Measurements from ENCODE around the gene RARRES2.
A peak's percentile ranks its signal among the peaks of the same experiment; 100 is the strongest.

- TF ChIP-seq, protein P1, sequence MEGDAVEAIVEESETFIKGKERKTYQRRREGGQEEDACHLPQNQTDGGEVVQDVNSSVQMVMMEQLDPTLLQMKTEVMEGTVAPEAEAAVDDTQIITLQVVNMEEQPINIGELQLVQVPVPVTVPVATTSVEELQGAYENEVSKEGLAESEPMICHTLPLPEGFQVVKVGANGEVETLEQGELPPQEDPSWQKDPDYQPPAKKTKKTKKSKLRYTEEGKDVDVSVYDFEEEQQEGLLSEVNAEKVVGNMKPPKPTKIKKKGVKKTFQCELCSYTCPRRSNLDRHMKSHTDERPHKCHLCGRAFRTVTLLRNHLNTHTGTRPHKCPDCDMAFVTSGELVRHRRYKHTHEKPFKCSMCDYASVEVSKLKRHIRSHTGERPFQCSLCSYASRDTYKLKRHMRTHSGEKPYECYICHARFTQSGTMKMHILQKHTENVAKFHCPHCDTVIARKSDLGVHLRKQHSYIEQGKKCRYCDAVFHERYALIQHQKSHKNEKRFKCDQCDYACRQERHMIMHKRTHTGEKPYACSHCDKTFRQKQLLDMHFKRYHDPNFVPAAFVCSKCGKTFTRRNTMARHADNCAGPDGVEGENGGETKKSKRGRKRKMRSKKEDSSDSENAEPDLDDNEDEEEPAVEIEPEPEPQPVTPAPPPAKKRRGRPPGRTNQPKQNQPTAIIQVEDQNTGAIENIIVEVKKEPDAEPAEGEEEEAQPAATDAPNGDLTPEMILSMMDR (IDR thresholded peaks at IDR 0.05), result no peak
- TF ChIP-seq POLR2A (IDR thresholded peaks at IDR 0.05), result no peak
- TF ChIP-seq POLR2AphosphoS5 (IDR thresholded peaks at IDR 0.05; ENCODE audit: insufficient read depth in 1 of 2, low read depth in 1 of 2), result peak in 1 of 2 donors; percentile 33
Measured at GRCh38 chr7:150325110-150325611, 16.3 kb downstream of the RARRES2 start.

All from vagina (tissue), 2 donors.